Skin epidermis (tissue), 12 donors: ENCODE data around the gene GPR15.
"Not testable (repeated sequence)": the region's sequence is repeated elsewhere in the genome, so short reads cannot be mapped to it uniquely, and the experiment has no call there.

Source experiments
- H3K27ac ChIP-seq, 21 experiments: fragments of 200-600 bp; sonication (generic) in 11 of 21; one replicate each; pipeline ENCODE4 v1.5.0; 2020; ENCODE audit warnings: mild to moderate bottlenecking in 3 of 21, inconsistent platforms in 2 of 21, moderate library complexity in 2 of 21
- H3K4me3 ChIP-seq, 7 experiments: fragments of 200-600 bp; sonication (generic) in 2 of 7; one replicate each; pipeline ENCODE4 v1.5.0; 2020; ENCODE audit warnings: inconsistent platforms in 2 of 7, mild to moderate bottlenecking in 2 of 7, moderate library complexity in 1 of 7

GPR15 gene

GRCh38 chr3:98554580-98554979 lies 22.8 kb downstream of the GPR15 start:
- H3K4me3 ChIP-seq = no peak overlapping the region
- H3K27ac ChIP-seq = peak overlapping the region in 2 of 21 experiments; percentile 77 to 90

DNA sequence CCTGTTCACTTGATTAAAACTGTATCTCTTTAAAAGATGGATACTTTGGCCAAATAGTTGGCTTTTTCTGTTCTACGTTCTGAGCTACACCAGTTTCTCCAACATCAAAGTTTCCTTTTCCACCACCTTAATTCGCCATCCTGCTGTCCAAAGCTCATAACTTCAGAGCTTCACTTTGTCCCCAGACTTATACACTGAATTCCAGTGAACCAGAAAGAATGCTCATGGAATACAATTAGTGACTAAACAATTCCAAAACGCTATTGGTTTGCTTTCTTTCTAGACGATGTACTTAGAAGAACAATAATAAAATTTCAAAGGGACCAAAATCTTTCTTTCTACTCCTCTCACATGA lies 23.2 kb downstream of the GPR15 start:
- peak overlapping the region in 4 of 21 experiments; percentile 26 to 90 (median 70) for H3K27ac ChIP-seq

GRCh38 chr3:98556164-98557130 lies 24.7 kb downstream of the GPR15 start:
- H3K4me3 ChIP-seq = no peak overlapping the region
- peak overlapping the region in 7 of 21 experiments; percentile 34 to 90 (median 64) for H3K27ac ChIP-seq

More for the DNA sequence above, 23.2 kb downstream of the GPR15 start:
- H3K4me3 ChIP-seq = no peak overlapping the region

DNA sequence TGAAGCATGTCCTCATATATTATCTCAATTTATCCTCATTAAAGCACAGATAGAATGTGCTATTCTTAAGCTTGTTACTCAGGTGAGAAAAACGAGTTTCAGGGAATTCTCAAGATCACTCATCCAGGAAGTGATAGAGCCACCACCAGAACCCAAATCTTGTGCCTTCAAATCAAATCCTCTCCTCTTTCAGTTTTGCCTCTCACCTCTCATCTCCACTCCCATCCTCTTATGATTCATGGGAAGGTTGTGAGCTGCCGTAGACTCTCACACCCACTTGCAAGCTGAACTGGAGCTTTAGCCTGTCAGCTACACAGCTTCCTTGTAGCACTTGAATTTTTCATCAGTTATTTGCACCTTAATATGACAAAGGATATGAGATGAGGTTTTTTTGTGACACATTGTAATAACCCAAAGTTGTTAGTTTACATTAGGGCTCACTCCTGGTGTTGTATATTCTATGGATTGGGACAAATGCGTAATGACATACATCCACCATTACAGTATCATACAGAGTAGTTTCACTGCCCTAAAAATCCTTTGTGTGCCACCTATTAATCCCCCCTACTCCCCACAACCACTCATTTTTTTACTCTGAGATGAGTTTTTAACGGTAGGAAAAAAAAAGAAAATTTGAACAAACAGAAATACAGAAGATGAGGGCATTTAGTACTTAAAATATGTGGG lies 25.7 kb downstream of the GPR15 start:
- H3K27ac ChIP-seq = peak overlapping the region in 6 of 21 experiments; percentile 2 to 90 (median 66)
- no peak overlapping the region for H3K4me3 ChIP-seq

GRCh38 chr3:98558100-98558827 lies 26.5 kb downstream of the GPR15 start:
- no peak overlapping the region for H3K4me3 ChIP-seq
- peak overlapping the region in 3 of 21 experiments; percentile 2 to 90 (median 77) for H3K27ac ChIP-seq

DNA sequence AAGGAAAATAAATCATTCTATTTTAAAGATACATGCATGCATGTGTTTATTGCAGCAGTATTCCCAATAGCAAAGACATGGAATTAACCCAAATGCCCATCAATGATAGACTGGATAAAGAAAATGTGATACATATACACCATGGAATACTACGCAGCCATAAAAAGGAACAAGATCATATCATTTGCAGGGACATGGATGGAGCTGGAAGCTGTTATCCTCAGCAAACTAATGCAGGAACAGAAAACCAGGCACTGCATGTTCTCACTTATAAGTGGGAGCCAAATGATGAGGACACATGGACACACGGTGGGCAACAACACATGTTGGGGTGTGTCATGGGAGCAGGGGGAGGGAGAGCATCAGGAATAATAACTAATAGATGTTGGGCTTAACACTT lies 28.0 kb downstream of the GPR15 start:
- H3K27ac ChIP-seq = peak overlapping the region in 1 of 21 experiments; percentile 90
- H3K4me3 ChIP-seq = not testable (repeated sequence)

DNA sequence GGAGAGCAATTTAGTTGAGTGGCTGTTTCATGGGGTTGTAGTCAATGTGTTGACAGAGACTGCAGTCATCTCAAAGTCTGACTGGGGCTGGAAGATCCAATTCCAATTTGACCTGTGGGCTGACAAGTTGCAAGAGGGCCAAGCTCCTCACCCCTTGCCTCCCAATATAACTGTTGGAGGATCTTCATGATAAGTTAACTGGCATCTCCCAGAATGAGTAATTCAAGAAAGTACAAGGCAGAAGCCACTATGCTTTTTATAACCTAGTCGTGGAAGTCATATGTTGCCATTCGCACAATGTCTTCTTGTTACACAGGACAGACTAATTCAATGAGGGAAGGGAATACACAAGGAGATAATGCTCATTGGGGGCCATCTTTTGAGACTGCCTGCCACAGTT lies 29.1 kb downstream of the GPR15 start:
- Histone ChIP-seq H3K4me3 (no peak overlapping the region), H3K27ac (peak overlapping the region in 2 of 21 experiments; percentile 18 to 85)

GRCh38 chr3:98561727-98562521 lies 30.1 kb downstream of the GPR15 start:
- Histone ChIP-seq H3K4me3 (no peak overlapping the region), H3K27ac (peak overlapping the region in 3 of 21 experiments; percentile 55 to 85 (median 76))

DNA sequence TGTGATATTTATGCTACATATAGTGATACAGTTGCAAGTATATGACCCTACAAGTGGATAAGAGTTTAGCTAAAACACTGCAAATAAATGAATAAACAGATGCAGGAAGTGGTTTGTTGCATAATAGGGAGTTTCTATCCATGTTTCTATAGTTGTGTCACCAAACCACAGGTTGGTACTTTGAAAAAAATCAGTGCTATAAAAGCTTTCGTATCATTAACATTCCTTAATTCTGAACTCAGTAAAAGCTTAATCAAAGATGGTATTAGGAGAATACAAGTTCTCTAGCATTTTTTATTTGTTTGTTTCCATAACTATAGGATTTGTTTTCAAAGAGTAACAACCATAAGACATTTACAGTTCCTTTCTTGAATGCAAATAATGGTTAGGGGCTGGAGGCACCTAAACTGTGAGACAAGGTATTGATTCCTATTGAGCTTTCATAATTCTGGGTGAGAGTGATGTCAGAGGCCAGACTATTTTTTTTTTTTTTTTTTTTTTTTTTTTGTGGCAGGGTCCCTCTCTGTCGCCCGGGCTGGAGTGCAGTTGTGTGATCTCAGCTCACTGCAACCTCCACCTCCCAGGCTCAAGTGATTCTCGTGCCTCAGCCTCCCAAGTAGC lies 32.0 kb downstream of the GPR15 start:
- H3K27ac ChIP-seq = peak overlapping the region in 7 of 21 experiments; percentile 50 to 85 (median 75)

GRCh38 chr3:98564282-98565005 lies 32.7 kb downstream of the GPR15 start:
- Histone ChIP-seq H3K27ac (peak overlapping the region in 7 of 21 experiments; percentile 50 to 85 (median 75)), H3K4me3 (no peak overlapping the region)

More for the DNA sequence above, 32.0 kb downstream of the GPR15 start:
- no peak overlapping the region for H3K4me3 ChIP-seq

GRCh38 chr3:98565237-98565643 lies 33.5 kb downstream of the GPR15 start:
- Histone ChIP-seq H3K27ac (peak overlapping the region in 6 of 21 experiments; percentile 32 to 85 (median 74)), H3K4me3 (no peak overlapping the region)

GRCh38 chr3:98565843-98566242 lies 34.1 kb downstream of the GPR15 start:
- Histone ChIP-seq H3K4me3 (no peak overlapping the region), H3K27ac (peak overlapping the region in 5 of 21 experiments; percentile 44 to 85 (median 72))

- H3K4me3 ChIP-seq = no peak overlapping the region
- peak overlapping the region in 6 of 21 experiments; percentile 27 to 85 (median 37) for H3K27ac ChIP-seq
Observed at GRCh38 chr3:98567666-98568270, 36.0 kb downstream of the GPR15 start.

- peak overlapping the region in 5 of 21 experiments; percentile 27 to 85 (median 46) for H3K27ac ChIP-seq
- no peak overlapping the region for H3K4me3 ChIP-seq
Observed at GRCh38 chr3:98568402-98568801, 36.6 kb downstream of the GPR15 start.

DNA sequence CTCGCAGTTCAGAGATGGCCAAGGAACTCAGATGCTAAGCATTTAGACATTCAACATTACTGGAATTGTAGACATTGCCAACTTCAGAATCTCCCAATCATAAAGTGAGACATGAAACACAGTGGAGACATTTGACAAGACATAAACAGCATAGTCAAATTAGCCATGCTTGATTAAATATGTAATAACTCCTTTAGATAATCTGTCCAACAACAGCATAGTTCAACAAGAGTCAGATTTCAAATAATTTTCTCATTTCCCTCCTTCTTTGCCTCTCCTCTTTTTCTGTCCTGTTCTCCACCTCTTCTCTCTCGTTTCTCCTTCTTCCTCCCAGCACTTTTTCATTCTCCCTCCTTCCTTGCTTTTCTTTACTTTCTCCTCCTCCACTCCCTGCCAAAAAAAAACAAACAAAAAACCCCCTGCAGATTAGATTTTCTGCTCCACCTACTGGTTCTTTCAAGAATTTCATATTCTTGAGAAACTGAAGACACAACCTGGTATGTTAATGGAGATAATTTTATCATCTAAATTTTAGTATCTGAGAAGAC lies 41.5 kb downstream of the GPR15 start:
- H3K27ac ChIP-seq = peak overlapping the region in 1 of 21 experiments; percentile 68
- no peak overlapping the region for H3K4me3 ChIP-seq

DNA sequence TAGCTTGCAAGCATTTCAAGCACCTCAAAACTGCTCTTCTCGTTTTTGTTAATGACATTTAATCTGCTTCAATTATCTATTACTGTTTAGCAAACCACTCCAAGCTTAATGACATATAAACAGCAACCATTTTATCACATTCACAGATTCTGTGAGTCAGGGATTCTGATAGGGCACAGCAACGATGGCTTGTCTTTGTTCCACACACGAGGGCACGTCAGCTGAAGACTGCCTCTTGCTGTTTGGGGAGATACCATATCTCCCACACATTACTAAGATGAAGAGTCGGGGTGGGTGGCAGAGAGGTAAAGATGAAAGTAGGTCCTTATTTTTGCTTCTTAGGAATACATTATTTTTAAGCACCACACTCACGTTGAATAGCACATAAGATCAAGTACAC lies 42.4 kb downstream of the GPR15 start:
- Histone ChIP-seq H3K27ac (peak overlapping the region in 1 of 21 experiments; percentile 68), H3K4me3 (no peak overlapping the region)
